ENCODE results near the gene ETFA.

DNA sequence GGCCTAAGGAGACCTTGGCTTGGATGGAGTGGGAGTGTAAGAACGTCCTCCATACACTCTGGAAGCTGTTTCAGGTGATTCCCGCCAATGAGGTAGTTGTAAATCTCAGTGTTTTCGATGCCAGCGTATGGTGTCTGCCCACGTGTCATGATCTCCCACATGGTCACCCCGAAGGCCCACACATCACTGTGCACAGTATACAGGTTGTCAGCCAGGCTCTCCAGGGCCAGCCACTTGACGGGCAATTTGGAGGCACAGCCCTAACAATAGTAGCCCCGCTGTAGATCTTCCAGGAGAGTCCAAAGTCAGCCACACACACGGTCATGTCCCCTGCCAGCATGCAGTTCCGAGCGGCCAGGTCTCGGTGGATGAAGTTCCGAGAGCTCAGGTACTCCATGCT is 51.9 kb downstream of the ETFA start:
- TF ChIP-seq, protein P1, sequence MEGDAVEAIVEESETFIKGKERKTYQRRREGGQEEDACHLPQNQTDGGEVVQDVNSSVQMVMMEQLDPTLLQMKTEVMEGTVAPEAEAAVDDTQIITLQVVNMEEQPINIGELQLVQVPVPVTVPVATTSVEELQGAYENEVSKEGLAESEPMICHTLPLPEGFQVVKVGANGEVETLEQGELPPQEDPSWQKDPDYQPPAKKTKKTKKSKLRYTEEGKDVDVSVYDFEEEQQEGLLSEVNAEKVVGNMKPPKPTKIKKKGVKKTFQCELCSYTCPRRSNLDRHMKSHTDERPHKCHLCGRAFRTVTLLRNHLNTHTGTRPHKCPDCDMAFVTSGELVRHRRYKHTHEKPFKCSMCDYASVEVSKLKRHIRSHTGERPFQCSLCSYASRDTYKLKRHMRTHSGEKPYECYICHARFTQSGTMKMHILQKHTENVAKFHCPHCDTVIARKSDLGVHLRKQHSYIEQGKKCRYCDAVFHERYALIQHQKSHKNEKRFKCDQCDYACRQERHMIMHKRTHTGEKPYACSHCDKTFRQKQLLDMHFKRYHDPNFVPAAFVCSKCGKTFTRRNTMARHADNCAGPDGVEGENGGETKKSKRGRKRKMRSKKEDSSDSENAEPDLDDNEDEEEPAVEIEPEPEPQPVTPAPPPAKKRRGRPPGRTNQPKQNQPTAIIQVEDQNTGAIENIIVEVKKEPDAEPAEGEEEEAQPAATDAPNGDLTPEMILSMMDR (IDR thresholded peaks at IDR 0.05), result no peak
- TF ChIP-seq POLR2A (IDR thresholded peaks at IDR 0.05; ENCODE audit: low read length) (no peak), HOXA7 (CRISPR knock-in tag; IDR thresholded peaks at IDR 0.05) (no peak), CHD2 (IDR thresholded peaks at IDR 0.05; ENCODE audit: low read length, partially characterized antibody) (no peak), ZC3H11A (IDR thresholded peaks at IDR 0.05) (no peak), FOXS1 (CRISPR knock-in tag; IDR thresholded peaks at IDR 0.05) (no peak)

Data from A549 (cell line).